DND-41 (cell line): ENCODE data around the gene OCA2.
"Not testable (repeated sequence)": the region's sequence is repeated elsewhere in the genome, so short reads cannot be mapped to it uniquely, and the experiment has no call there.

Source experiments
- CTCF ChIP-seq: IDR thresholded peaks from 2 replicates; pipeline ENCODE4 v1.5.1; 2012; ENCODE audit warnings: borderline replicate concordance, low read length, moderate library complexity, mild to moderate bottlenecking; ENCODE audit not compliant: poor library complexity, severe bottlenecking; ENCODE audit errors: extremely low read depth
- EZH2 ChIP-seq: IDR thresholded peaks from 3 replicates; pipeline ENCODE4 v1.6.1; 2012; ENCODE audit warnings: borderline replicate concordance, low read depth, mild to moderate bottlenecking, moderate library complexity, low read length, inconsistent platforms; ENCODE audit not compliant: severe bottlenecking

GRCh38 chr15:28121577-28121976 lies 22.5 kb upstream of the OCA2 start:
- TF ChIP-seq CTCF, EZH2: not testable (repeated sequence)
